ENCODE data around the gene THOP1.

The THOP1 gene

DNA sequence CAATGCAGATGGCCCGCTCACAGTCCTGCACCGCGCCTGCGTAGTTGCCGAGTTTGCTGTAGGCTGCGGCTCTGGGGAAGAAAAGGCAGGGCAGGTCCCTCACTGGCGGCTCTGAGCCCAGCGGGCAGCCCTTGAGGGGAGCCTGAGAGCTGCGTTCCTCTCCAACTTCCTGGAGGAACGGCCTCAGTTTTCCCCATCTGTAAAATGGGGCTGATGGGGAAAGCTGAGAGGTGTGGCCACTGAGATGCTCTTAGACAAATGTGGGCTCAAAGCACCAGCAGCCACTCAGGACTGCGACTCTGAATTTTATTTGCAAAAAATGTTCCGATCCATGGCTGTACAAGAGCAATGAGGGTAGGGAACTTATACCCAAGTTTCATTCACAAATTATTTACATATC, 21.6 kb upstream of the THOP1 start:
- no peak overlapping the region for H3K4me3 ChIP-seq (ENCODE audit: low read length)
- no peak for DNase-seq (ENCODE audit: low read depth)

DNA sequence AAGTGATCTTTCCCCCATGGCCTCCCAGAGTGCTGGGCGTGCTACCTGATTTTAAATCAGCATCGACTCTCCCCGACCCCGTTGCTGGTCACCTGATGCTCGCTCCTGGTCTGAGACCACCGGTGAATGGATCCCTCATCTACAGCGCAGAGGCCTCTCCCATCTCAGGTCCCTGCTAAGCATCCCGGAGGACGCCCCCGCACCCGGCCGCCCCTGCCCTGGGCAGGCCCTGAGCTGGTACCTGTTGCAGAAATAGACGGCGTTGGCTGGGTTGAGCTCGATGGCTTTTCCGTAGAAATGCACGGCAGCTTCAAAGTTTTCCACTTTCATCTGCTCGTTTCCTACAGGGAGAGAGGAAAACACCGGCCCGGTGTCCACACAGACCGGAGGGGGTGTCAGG, 20.4 kb upstream of the THOP1 start:
- Histone ChIP-seq H3K27me3 (replicated peaks; ENCODE audit: control insufficient read depth, insufficient read depth, low read length) (no peaks in the 10 kb centered on the region), H3K9ac (ENCODE audit: low read length) (no peak overlapping the region), H3K4me3 (ENCODE audit: low read length) (no peak overlapping the region), H3K4me1 (ENCODE audit: control insufficient read depth, insufficient read depth, low read length) (peaks cover under 1% of the 10 kb centered on the region), H3K9me3 (ENCODE audit: control insufficient read depth, low read length) (no peaks in the 10 kb centered on the region), H3K36me3 (ENCODE audit: control insufficient read depth, insufficient read depth, low read length, severe bottlenecking) (peaks cover 75% of the 10 kb centered on the region)
- DNase-seq (ENCODE audit: low read depth), result no peak

More for the DNA sequence above, 21.6 kb upstream of the THOP1 start:
- Histone ChIP-seq H3K9ac (ENCODE audit: low read length) (no peak overlapping the region), H3K9me3 (ENCODE audit: control insufficient read depth, low read length) (no peaks in the 10 kb centered on the region), H3K4me1 (ENCODE audit: control insufficient read depth, insufficient read depth, low read length) (no peaks in the 10 kb centered on the region), H3K36me3 (ENCODE audit: control insufficient read depth, insufficient read depth, low read length, severe bottlenecking) (peaks cover 83% of the 10 kb centered on the region), H3K27me3 (replicated peaks; ENCODE audit: control insufficient read depth, insufficient read depth, low read length) (no peaks in the 10 kb centered on the region)

GRCh38 chr19:2765376-2765775, 19.9 kb upstream of the THOP1 start:
- no peaks in the 10 kb centered on the region for H3K27me3 ChIP-seq (replicated peaks; ENCODE audit: control insufficient read depth, insufficient read depth, low read length)
- H3K9me3 ChIP-seq (ENCODE audit: control insufficient read depth, low read length), result no peaks in the 10 kb centered on the region
- H3K4me3 ChIP-seq (ENCODE audit: low read length), result no peak overlapping the region
- peaks cover 75% of the 10 kb centered on the region for H3K36me3 ChIP-seq (ENCODE audit: control insufficient read depth, insufficient read depth, low read length, severe bottlenecking)
- no peak for DNase-seq (ENCODE audit: low read depth)
- H3K9ac ChIP-seq (ENCODE audit: low read length), result no peak overlapping the region
- peaks cover 5% of the 10 kb centered on the region for H3K4me1 ChIP-seq (ENCODE audit: control insufficient read depth, insufficient read depth, low read length)

- no peaks in the 10 kb centered on the region for H3K9me3 ChIP-seq (ENCODE audit: control insufficient read depth, low read length)
- peaks cover 11% of the 10 kb centered on the region for H3K4me1 ChIP-seq (ENCODE audit: control insufficient read depth, insufficient read depth, low read length)
- H3K36me3 ChIP-seq (ENCODE audit: control insufficient read depth, insufficient read depth, low read length, severe bottlenecking), result peaks cover 62% of the 10 kb centered on the region
- H3K9ac ChIP-seq (ENCODE audit: low read length), result no peak overlapping the region
- no peaks in the 10 kb centered on the region for H3K27me3 ChIP-seq (replicated peaks; ENCODE audit: control insufficient read depth, insufficient read depth, low read length)
- no peak overlapping the region for H3K4me3 ChIP-seq (ENCODE audit: low read length)
- no peak for DNase-seq (ENCODE audit: low read depth)
These were observed 18.5 kb upstream of the THOP1 start for GRCh38 chr19:2766594-2767372.

DNA sequence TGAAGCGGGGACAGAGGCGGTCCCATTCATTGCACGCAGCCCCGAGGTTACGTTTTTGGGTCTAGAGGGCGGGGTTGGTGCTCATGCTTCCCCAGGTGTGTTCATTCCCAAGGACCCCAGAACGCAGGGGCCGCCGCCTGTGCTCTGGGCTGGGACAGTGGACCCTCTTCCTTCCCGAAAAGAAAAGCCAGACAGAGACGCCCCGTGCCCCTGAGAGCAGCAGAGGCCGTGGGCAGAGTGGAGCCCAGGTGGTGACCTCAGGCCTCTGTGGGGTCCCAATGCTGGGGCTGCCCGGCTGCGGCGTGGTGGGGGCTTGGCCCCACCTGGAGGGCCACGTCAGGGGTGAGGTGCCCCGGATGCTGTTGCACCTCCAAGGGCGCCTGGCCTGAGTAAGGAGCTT, 17.6 kb upstream of the THOP1 start:
- peaks cover 16% of the 10 kb centered on the region for H3K4me1 ChIP-seq (ENCODE audit: control insufficient read depth, insufficient read depth, low read length)
- no peak overlapping the region for H3K4me3 ChIP-seq (ENCODE audit: low read length)
- no peak for DNase-seq (ENCODE audit: low read depth)
- H3K9me3 ChIP-seq (ENCODE audit: control insufficient read depth, low read length), result no peaks in the 10 kb centered on the region
- peaks cover 52% of the 10 kb centered on the region for H3K36me3 ChIP-seq (ENCODE audit: control insufficient read depth, insufficient read depth, low read length, severe bottlenecking)
- no peaks in the 10 kb centered on the region for H3K27me3 ChIP-seq (replicated peaks; ENCODE audit: control insufficient read depth, insufficient read depth, low read length)
- no peak overlapping the region for H3K9ac ChIP-seq (ENCODE audit: low read length)

DNA sequence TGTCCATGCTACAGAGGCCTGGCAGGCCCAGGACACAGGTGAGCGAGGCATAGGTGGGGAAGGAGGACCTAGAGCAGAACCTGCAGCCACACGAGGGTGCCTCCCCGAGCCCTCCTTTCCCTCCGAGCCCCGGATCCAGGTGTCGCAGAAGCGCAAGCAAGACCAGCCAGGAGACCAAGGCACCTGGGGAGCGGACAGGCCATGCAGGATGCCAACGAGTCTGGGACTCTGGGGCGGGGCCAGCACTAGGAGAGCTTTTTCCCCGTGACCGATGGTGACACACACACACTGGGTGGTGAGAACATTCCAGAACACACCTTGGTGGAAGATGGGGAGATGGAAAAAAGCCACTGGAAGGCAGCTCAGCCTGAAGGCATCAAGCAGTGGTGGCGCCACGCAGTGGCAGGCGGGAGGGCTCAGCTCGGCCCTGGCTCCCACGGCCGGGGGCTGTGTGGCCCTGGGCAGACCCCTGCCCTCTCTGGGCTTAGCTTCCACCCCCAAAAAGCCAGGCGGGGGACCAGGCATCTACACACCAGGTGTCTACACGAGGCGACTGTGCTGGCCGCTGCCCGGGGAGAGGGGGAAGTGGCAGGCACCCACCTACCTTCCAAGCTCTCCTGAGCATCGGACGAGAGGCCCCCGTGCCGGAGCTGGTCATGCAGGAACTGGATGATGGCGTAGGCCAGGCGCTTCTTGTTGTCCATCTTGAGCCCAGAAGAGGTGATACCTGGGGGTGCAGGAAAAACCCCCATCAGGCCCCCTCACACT, 16.8 kb upstream of the THOP1 start:
- no peak for DNase-seq (ENCODE audit: low read depth)
- Histone ChIP-seq H3K4me1 (ENCODE audit: control insufficient read depth, insufficient read depth, low read length) (peaks cover 16% of the 10 kb centered on the region), H3K27me3 (replicated peaks; ENCODE audit: control insufficient read depth, insufficient read depth, low read length) (no peaks in the 10 kb centered on the region), H3K4me3 (ENCODE audit: low read length) (no peak overlapping the region), H3K9me3 (ENCODE audit: control insufficient read depth, low read length) (no peaks in the 10 kb centered on the region), H3K36me3 (ENCODE audit: control insufficient read depth, insufficient read depth, low read length, severe bottlenecking) (peaks cover 46% of the 10 kb centered on the region), H3K9ac (ENCODE audit: low read length) (no peak overlapping the region)

DNA sequence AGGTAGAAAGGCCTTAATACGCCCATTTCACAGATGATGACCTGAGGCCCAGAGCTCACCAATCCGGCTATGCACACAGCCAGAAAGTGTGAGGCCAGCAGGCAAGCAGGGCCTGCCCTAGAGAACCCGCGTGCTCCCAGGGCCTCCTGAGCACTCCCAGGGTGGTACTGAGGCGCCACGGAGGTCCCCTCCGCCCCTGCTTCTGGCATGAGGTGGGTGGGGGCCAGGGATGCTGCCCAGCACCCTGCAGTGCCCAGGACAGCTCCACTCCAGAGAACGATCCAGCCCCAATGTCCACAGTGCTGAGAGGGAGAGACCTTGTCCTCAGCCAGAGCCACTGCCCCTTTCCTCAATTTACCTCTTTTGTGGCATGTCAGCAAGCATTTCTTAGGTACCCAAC, 16.1 kb upstream of the THOP1 start:
- Histone ChIP-seq H3K9me3 (ENCODE audit: control insufficient read depth, low read length) (no peaks in the 10 kb centered on the region), H3K4me3 (ENCODE audit: low read length) (no peak overlapping the region), H3K36me3 (ENCODE audit: control insufficient read depth, insufficient read depth, low read length, severe bottlenecking) (peaks cover 40% of the 10 kb centered on the region)

GRCh38 chr19:2770055-2771013, 15.0 kb upstream of the THOP1 start:
- Histone ChIP-seq H3K4me3 (ENCODE audit: low read length) (no peak overlapping the region), H3K27me3 (replicated peaks; ENCODE audit: control insufficient read depth, insufficient read depth, low read length) (no peaks in the 10 kb centered on the region), H3K9me3 (ENCODE audit: control insufficient read depth, low read length) (no peaks in the 10 kb centered on the region), H3K9ac (ENCODE audit: low read length) (no peak overlapping the region), H3K4me1 (ENCODE audit: control insufficient read depth, insufficient read depth, low read length) (peaks cover 21% of the 10 kb centered on the region), H3K36me3 (ENCODE audit: control insufficient read depth, insufficient read depth, low read length, severe bottlenecking) (peaks cover 30% of the 10 kb centered on the region)
- no peak for DNase-seq (ENCODE audit: low read depth)

More for the DNA sequence above, 16.1 kb upstream of the THOP1 start:
- H3K4me1 ChIP-seq (ENCODE audit: control insufficient read depth, insufficient read depth, low read length), result peaks cover 16% of the 10 kb centered on the region
- no peak overlapping the region for H3K9ac ChIP-seq (ENCODE audit: low read length)
- DNase-seq (ENCODE audit: low read depth), result no peak
- no peaks in the 10 kb centered on the region for H3K27me3 ChIP-seq (replicated peaks; ENCODE audit: control insufficient read depth, insufficient read depth, low read length)

DNA sequence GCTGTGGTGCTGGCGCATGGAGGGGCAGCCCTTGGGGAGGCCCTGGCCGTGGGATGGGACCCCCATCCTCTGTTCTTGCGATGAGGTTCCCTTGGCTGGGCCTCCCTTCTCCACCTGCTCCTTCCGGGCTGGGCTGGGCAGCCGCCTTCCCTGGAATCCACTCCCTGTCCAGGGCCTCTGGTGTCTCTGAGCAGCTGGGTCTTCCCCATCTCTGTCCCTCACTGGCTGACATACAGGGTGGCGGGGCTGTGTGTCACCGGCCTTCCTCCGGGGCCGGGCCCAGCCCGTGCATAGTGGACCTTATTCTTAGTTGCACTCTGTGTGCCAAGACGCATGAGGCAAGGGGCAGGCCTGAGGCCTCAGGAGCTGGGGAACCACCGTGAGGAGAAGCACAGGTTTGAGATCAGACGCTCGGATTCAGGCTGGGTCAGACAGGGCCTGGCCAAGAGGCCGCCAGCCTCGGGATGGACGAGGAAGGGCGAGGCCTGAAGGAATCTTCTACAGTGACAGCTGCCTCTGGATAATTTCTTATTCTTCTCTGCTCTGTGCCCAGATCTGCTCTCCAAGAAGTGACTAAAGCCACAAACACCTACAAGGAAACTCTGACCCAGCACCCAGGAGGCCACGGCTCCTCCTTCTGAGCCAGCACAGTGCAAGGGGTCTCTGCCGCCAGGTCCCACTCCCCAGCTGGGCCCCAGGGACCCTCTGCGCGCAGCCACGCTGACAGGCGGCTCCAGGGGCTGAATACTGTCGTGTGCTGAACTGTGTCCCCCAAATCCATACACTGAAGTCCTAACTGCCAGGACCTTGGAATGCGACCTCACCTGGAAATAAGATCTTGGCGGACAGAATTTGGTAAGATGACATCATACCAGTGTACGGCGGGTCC, 13.3 kb upstream of the THOP1 start:
- peak overlapping the region; percentile 25 for H3K9ac ChIP-seq (ENCODE audit: low read length)
- DNase-seq (ENCODE audit: low read depth), result no peak
- no peak overlapping the region for H3K4me3 ChIP-seq (ENCODE audit: low read length)
- H3K27me3 ChIP-seq (replicated peaks; ENCODE audit: control insufficient read depth, insufficient read depth, low read length), result no peaks in the 10 kb centered on the region
- peaks cover 14% of the 10 kb centered on the region for H3K36me3 ChIP-seq (ENCODE audit: control insufficient read depth, insufficient read depth, low read length, severe bottlenecking)
- H3K9me3 ChIP-seq (ENCODE audit: control insufficient read depth, low read length), result no peaks in the 10 kb centered on the region
- peaks cover 28% of the 10 kb centered on the region for H3K4me1 ChIP-seq (ENCODE audit: control insufficient read depth, insufficient read depth, low read length)

DNA sequence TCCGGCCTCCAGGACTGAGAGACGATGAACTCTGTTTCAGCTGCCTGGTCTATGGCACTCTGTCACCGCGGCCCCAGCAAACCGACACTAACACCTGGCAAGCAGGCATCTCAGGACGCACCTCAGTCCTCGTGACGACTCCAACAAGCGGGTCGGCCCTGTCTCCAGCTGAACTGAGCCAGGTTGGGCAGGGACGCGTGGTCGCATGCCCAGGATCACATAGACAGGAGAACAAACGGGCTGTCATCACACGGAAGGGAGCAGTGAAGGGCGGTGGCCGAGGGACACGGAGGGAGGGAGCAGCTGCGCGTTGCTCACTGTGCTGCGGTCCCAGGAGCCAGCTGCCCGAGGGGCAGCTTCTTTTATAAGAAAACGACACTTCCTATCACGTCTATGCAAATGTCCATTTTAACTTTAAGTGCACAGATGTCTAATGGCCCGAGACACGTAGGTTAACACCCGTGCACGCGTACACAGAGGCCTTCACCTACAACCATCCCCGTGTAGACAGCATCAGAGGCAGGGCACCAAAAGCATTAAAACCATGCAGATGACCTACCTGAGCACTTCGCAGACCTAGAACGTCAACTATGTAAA, 11.1 kb upstream of the THOP1 start:
- no peak overlapping the region for H3K4me3 ChIP-seq (ENCODE audit: low read length)
- H3K36me3 ChIP-seq (ENCODE audit: control insufficient read depth, insufficient read depth, low read length, severe bottlenecking), result peaks cover 4% of the 10 kb centered on the region
- no peaks in the 10 kb centered on the region for H3K9me3 ChIP-seq (ENCODE audit: control insufficient read depth, low read length)
- DNase-seq (ENCODE audit: low read depth), result no peak
- H3K4me1 ChIP-seq (ENCODE audit: control insufficient read depth, insufficient read depth, low read length), result peaks cover 36% of the 10 kb centered on the region
- no peak overlapping the region for H3K9ac ChIP-seq (ENCODE audit: low read length)
- no peaks in the 10 kb centered on the region for H3K27me3 ChIP-seq (replicated peaks; ENCODE audit: control insufficient read depth, insufficient read depth, low read length)
